B cell (primary cell): ENCODE measurements around the gene BLACAT1. TPM values are rescaled to one million over a fixed set of nuclear protein-coding genes. Genes with fewer than 3 reads are reported as not detected.
"Not testable (repeated sequence)": the region's sequence is repeated elsewhere in the genome, so short reads cannot be mapped to it uniquely, and the experiment has no call there.

Experiments
- ATAC-seq: fragments of 200-7000 bp; cut with Tn5 transposase; one replicate; pipeline ENCODE4 v1.10.0; 2021; ENCODE audit warnings: low read depth, mild to moderate bottlenecking, moderate number of reproducible peaks, moderate library complexity
- CTCF ChIA-PET: fragments of 350-600 bp; sonication (Branson Sonifier 250); formaldehyde crosslinking; loops from one replicate; lab custom pipeline; 2021; ENCODE audit warnings: antibody characterized with exemption, inconsistent platforms; lab: Charles Lee
- POLR2A ChIA-PET: fragments of 350-600 bp; sonication (Branson Sonifier 250); formaldehyde crosslinking; loops from one replicate; lab custom pipeline; 2021; ENCODE audit warnings: antibody characterized with exemption; lab: Charles Lee
- DNase-seq: peaks from one replicate; pipeline ENCODE4 v3.0.0; 2013
- H2AFZ ChIP-seq: 2 replicates; pipeline ENCODE4 v1.6.1; 2012; ENCODE audit warnings: mild to moderate bottlenecking, low read depth, low read length; ENCODE audit not compliant: insufficient read depth, poor library complexity, severe bottlenecking
- H3K27ac ChIP-seq, 2 donors: 1 replicate in 1 of 2; 2 replicates in 1 of 2; pipeline ENCODE4 v1.5.1; 2012 to 2013; ENCODE audit warnings: low read length in 2 of 2, mild to moderate bottlenecking in 2 of 2, moderate library complexity in 1 of 2
- H3K27me3 ChIP-seq, 4 experiments: fragments of 200-600 bp in 1 of 4; sonication (generic) in 1 of 4; replicated peaks in 1 of 4; 1 replicate in 2 of 4; 2 replicates in 2 of 4; pipeline versions ENCODE4 v1.6.1 to v1.7.0; 2013 to 2016; ENCODE audit warnings: low read length in 3 of 4, mild to moderate bottlenecking in 2 of 4, mixed read lengths in 1 of 4, moderate library complexity in 1 of 4; ENCODE audit not compliant: insufficient read depth in 4 of 4, control insufficient read depth in 3 of 4; ENCODE audit errors: control extremely low read depth in 1 of 4
- H3K36me3 ChIP-seq, 2 experiments: replicated peaks in 1 of 2; 1 replicate in 1 of 2; 2 replicates in 1 of 2; pipeline versions ENCODE4 v1.6.1 to v1.7.1; 2013; ENCODE audit warnings: low read length in 1 of 2; ENCODE audit not compliant: insufficient read depth in 2 of 2, control insufficient read depth in 1 of 2; ENCODE audit errors: control extremely low read depth in 1 of 2, extremely low read depth in 1 of 2
- H3K4me1 ChIP-seq, 2 donors: fragments of 200-600 bp in 1 of 2; sonication (generic) in 1 of 2; 1 replicate in 1 of 2; 2 replicates in 1 of 2; pipeline versions ENCODE4 v1.5.1 to v1.6.1; 2013 to 2017; ENCODE audit warnings: low read length in 2 of 2; ENCODE audit not compliant: control insufficient read depth in 2 of 2, insufficient read depth in 2 of 2
- H3K4me2 ChIP-seq: replicated peaks from 2 replicates; pipeline ENCODE3; 2012; ENCODE audit warnings: mild to moderate bottlenecking, low read depth, low read length; ENCODE audit not compliant: poor library complexity, severe bottlenecking
- H3K4me3 ChIP-seq, 5 experiments: fragments of 200-600 bp in 1 of 5; sonication (generic) in 1 of 5; 1 replicate in 3 of 5; 2 replicates in 2 of 5; pipeline versions ENCODE4 v1.5.1 to v1.7.0; 2011 to 2016; ENCODE audit warnings: low read length in 4 of 5, mild to moderate bottlenecking in 4 of 5, low read depth in 2 of 5, control low read depth in 1 of 5, moderate library complexity in 1 of 5; ENCODE audit not compliant: insufficient read depth in 1 of 5; ENCODE audit errors: control extremely low read depth in 1 of 5, extremely low read depth in 1 of 5
- H3K79me2 ChIP-seq: fragments of 200-600 bp; sonication (generic); one replicate; pipeline ENCODE4 v1.6.0; 2016; ENCODE audit warnings: low read length; ENCODE audit not compliant: control insufficient read depth, insufficient read depth
- H3K9ac ChIP-seq: fragments of 200-600 bp; sonication (generic); 2 replicates; pipeline ENCODE4 v1.6.1; 2017; ENCODE audit warnings: mild to moderate bottlenecking, low read length, moderate library complexity
- H3K9me3 ChIP-seq, 3 donors: one replicate each; pipeline versions ENCODE4 v1.6.1 to v1.7.1; 2013; ENCODE audit warnings: low read length in 2 of 3; ENCODE audit not compliant: control insufficient read depth in 2 of 3, insufficient read depth in 1 of 3; ENCODE audit errors: control extremely low read depth in 1 of 3
- H4K20me1 ChIP-seq: 2 replicates; pipeline ENCODE4 v1.6.0; 2012; ENCODE audit warnings: mild to moderate bottlenecking, low read length; ENCODE audit not compliant: insufficient read depth, control insufficient read depth, poor library complexity, severe bottlenecking
- H3K27ac Mint-ChIP-seq: one replicate; pipeline ENCODE4 v1.8.0; 2021; ENCODE audit warnings: mixed read lengths
- H3K27me3 Mint-ChIP-seq: one replicate; pipeline ENCODE4 v1.8.0; 2021; ENCODE audit warnings: mixed read lengths
- H3K4me1 Mint-ChIP-seq: one replicate; pipeline ENCODE4 v1.8.0; 2021; ENCODE audit warnings: mixed read lengths
- H3K4me3 Mint-ChIP-seq: one replicate; pipeline ENCODE4 v1.8.0; 2021; ENCODE audit warnings: mixed read lengths
- H3K9me3 Mint-ChIP-seq: one replicate; pipeline ENCODE4 v1.8.0; 2022; ENCODE audit warnings: mixed read lengths; ENCODE audit not compliant: insufficient read depth
- EZH2 ChIP-seq: IDR thresholded peaks from 2 replicates; pipeline ENCODE4 v1.6.1; 2012; ENCODE audit warnings: borderline replicate concordance, low read depth, mild to moderate bottlenecking, moderate library complexity, low read length; ENCODE audit not compliant: insufficient read depth, poor library complexity, severe bottlenecking
- WGBS: methylation state at CpG from one replicate; pipeline ENCODE4 v1.1.5; 2013; ENCODE audit warnings: missing lambda C conversion rate; ENCODE audit not compliant: insufficient coverage; 5-methylcytosine and 5-hydroxymethylcytosine counted together
- intact Hi-C: fragments of 100-400 bp; cut with micrococcal nuclease; formaldehyde crosslinking; loops from one replicate; pipeline ENCODE4 v1.10.0; 2022
- polyA plus RNA-seq: library from polyadenylated mRNA; depleted of rRNA; stranded (reverse); fragments of >200 nt; gene quantifications from 2 replicates; pipeline ENCODE4 v1.2.3, GENCODE V29; 2012
- total RNA-seq, 2 donors: library from RNA; stranded (reverse); fragments of 120-200 nt in 1 of 2; gene quantifications; 1 replicate in 1 of 2; 2 replicates in 1 of 2; pipeline versions ENCODE4 v1.2.3 to v1.2.4, GENCODE V29; 2013 to 2022
- TF ChIP-seq, protein P1 (sequence below): fragments of 200-600 bp; IDR thresholded peaks from one replicate; pipeline ENCODE4 v1.8.0; 2022; ENCODE audit warnings: antibody characterized with exemption, mild to moderate bottlenecking

BLACAT1 gene
- total and polyA plus RNA-seq, 2 donors (not counting 1 experiment from before 2014, with no cell fraction given) = 0.03 TPM; not detected in 1

DNA sequence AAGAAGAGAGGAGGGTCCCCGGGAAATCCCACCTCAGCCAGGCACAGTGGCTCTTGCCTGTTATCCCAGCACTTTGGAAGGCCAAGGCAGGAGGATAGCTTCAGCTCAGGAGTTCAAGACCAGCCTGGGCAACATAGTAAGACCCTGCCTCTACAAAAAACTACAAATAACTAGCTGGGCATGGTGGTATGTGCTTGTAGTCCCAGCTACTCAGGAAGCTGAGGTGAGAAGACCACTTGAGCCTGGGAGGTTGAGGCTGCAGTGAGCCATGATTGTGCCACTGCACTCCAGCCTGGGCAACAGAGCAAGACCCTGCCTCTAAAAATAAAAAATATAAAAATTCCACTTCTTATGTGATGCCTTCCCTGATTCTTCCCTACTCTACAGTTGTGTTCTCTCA, 23.2 kb downstream of the BLACAT1 start:
- H3K4me2 ChIP-seq, H3K36me3 ChIP-seq, H3K27me3 Mint-ChIP-seq, H2AFZ ChIP-seq, H3K4me3 ChIP-seq, H4K20me1 ChIP-seq, H3K9ac ChIP-seq, ATAC-seq, H3K27ac ChIP-seq, intact Hi-C loops, H3K9me3 Mint-ChIP-seq, H3K79me2 ChIP-seq, H3K9me3 ChIP-seq, H3K4me3 Mint-ChIP-seq, H3K27ac Mint-ChIP-seq, DNase-seq, H3K27me3 ChIP-seq: not testable (repeated sequence)
- peaks cover 53% of the 10 kb centered on the region for H3K4me1 Mint-ChIP-seq
- ChIA-PET CTCF (interaction anchor here (1.0 to 17.1 kb wide), 2 partner anchors 54 to 107 kb away, joined by 3 to 134 read pairs; no protein-coding TSS in a partner anchor), POLR2A (interaction anchor here (0.5 kb wide), 1 partner anchor 976 kb away, joined by 4 read pairs; no protein-coding TSS in a partner anchor)
- peaks cover 30 to 40% of the 10 kb centered on the region in 2 donors for H3K4me1 ChIP-seq
- WGBS = 100% methylated on average over 1 of the region's 1 CpG

DNA sequence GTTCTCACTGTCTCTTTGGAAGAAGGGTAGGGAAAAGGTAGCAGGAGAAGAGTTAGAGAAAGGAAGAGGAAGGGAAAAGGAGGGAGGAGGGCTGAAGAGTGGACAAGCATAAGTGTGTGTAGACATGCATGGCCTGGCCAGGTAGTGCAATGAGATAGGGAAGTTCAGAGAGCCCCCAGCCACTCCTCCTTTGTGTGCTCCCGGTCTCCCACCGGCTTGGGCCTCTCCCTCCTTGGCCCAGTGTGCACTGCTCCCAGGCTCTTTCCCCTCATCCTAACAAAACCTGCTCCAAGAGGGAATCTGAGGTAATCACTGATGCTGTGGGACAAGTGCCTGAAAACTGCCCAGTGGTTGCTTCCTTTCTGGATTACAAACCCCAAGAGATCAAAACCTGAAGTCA, 23.7 kb downstream of the BLACAT1 start:
- WGBS = no CpG with 5 or more reads among the region's 2 CpGs
- Histone ChIP-seq H3K9ac (no peak overlapping the region), H3K4me1 (peaks cover 30 to 40% of the 10 kb centered on the region in 2 donors), H4K20me1 (no peaks in the 10 kb centered on the region), H2AFZ (no peak overlapping the region), H3K4me3 (no peak overlapping the region), H3K79me2 (no peaks in the 10 kb centered on the region), H3K27me3 (no peaks in the 10 kb centered on the region), H3K9me3 (no peaks in the 10 kb centered on the region), H3K36me3 (no peaks in the 10 kb centered on the region), H3K4me2 (no peak overlapping the region), H3K27ac (no peak overlapping the region)
- Mint-ChIP-seq H3K4me1 (peaks cover 50% of the 10 kb centered on the region), H3K27me3 (no peaks in the 10 kb centered on the region), H3K27ac (peak overlapping the region; percentile 54), H3K9me3 (no peaks in the 10 kb centered on the region), H3K4me3 (no peak overlapping the region)
- TF ChIP-seq, protein P1, sequence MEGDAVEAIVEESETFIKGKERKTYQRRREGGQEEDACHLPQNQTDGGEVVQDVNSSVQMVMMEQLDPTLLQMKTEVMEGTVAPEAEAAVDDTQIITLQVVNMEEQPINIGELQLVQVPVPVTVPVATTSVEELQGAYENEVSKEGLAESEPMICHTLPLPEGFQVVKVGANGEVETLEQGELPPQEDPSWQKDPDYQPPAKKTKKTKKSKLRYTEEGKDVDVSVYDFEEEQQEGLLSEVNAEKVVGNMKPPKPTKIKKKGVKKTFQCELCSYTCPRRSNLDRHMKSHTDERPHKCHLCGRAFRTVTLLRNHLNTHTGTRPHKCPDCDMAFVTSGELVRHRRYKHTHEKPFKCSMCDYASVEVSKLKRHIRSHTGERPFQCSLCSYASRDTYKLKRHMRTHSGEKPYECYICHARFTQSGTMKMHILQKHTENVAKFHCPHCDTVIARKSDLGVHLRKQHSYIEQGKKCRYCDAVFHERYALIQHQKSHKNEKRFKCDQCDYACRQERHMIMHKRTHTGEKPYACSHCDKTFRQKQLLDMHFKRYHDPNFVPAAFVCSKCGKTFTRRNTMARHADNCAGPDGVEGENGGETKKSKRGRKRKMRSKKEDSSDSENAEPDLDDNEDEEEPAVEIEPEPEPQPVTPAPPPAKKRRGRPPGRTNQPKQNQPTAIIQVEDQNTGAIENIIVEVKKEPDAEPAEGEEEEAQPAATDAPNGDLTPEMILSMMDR = no peak
- no peak for TF ChIP-seq EZH2
- ATAC-seq (no peak), DNase-seq (no peak)
- intact Hi-C loops = no loop called here
- ChIA-PET POLR2A (interaction anchor here (0.5 kb wide), 1 partner anchor 976 kb away, joined by 4 read pairs; no protein-coding TSS in a partner anchor), CTCF (interaction anchor here (0.9 to 17.1 kb wide), 8 partner anchors 10 to 107 kb away, joined by 3 to 134 read pairs (median 14); partner anchors contain the start of gene LEMD1)
